ENCODE results near the gene GPRASP1. TPM values are rescaled to one million over a fixed set of nuclear protein-coding genes. Genes with fewer than 3 reads are reported as not detected.
A peak's percentile ranks its signal among the peaks of the same experiment; 100 is the strongest.

Gene GPRASP1
- total RNA-seq, 4 donors from 2014 or later, result 9.9 to 18.5 (median 13.1) TPM

DNA sequence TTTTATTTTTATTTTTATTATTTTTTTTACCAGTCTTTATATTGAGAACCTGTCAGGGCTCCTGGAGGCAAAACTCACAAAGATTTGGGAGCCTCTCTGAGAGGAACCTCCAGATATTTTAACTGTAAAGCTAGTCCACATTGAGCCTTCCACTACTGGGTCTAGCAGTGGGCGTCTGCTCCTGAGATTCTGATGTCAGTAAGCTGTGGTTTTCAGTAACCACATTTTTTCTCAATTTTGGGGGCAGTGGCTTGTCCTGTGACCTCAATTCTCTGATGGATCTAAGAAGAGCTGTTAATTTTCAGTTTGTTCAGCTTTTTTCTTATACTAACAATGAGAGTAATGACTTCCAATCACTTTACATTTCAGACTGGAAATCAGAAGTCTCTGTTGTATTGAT lies 23.6 kb upstream of the GPRASP1 start:
- no peak for DNase-seq (ENCODE audit: extremely low spot score)
- intact Hi-C loops (cut with DNase I), result no loop called here
- TF ChIP-seq, protein P1, sequence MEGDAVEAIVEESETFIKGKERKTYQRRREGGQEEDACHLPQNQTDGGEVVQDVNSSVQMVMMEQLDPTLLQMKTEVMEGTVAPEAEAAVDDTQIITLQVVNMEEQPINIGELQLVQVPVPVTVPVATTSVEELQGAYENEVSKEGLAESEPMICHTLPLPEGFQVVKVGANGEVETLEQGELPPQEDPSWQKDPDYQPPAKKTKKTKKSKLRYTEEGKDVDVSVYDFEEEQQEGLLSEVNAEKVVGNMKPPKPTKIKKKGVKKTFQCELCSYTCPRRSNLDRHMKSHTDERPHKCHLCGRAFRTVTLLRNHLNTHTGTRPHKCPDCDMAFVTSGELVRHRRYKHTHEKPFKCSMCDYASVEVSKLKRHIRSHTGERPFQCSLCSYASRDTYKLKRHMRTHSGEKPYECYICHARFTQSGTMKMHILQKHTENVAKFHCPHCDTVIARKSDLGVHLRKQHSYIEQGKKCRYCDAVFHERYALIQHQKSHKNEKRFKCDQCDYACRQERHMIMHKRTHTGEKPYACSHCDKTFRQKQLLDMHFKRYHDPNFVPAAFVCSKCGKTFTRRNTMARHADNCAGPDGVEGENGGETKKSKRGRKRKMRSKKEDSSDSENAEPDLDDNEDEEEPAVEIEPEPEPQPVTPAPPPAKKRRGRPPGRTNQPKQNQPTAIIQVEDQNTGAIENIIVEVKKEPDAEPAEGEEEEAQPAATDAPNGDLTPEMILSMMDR (IDR thresholded peaks at IDR 0.05), result no peak
- TF ChIP-seq EP300 (IDR thresholded peaks at IDR 0.05), result no peak
- TF ChIP-seq POLR2AphosphoS5 (IDR thresholded peaks at IDR 0.05), result no peak
- TF ChIP-seq POLR2A (IDR thresholded peaks at IDR 0.05; ENCODE audit: low read depth), result no peak
- Histone ChIP-seq H3K27me3 (no peaks in the 10 kb centered on the region), H3K27ac (replicated peaks in 1 of 4) (no peak overlapping the region), H3K4me1 (no peaks in the 10 kb centered on the region), H3K36me3 (no peaks in the 10 kb centered on the region), H3K4me3 (no peak overlapping the region), H3K9me3 (no peaks in the 10 kb centered on the region)
- 45% methylated on average over 1 of the region's 1 CpG for WGBS

DNA sequence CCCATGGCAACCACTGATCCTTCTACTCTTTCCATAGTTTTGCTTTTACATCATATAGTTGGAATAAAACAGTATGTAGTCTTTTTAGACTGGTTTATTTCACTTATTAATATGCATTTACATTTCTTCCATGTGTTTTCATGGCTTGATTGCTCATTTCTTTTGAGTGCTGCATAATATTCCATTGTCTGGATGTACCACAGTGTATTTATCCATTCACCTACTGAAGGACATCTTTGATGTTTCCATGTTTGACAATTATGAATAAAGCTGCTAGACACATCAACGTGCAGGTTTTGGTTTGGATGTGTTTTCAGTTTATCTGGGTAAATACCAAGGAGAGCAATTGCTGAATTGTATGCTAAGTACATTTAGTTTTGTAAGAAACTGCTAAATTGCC lies 13.7 kb upstream of the GPRASP1 start:
- no peaks in the 10 kb centered on the region for H3K4me1 ChIP-seq
- intact Hi-C loops (cut with DNase I), result no loop called here
- H3K9me3 ChIP-seq, result no peaks in the 10 kb centered on the region
- H3K4me3 ChIP-seq, result no peak overlapping the region
- 62% methylated on average over 1 of the region's 1 CpG for WGBS
- H3K27me3 ChIP-seq, result no peaks in the 10 kb centered on the region
- H3K36me3 ChIP-seq, result no peaks in the 10 kb centered on the region
- H3K27ac ChIP-seq (replicated peaks in 1 of 4), result no peak overlapping the region
- DNase-seq (ENCODE audit: extremely low spot score), result no peak
- no peak for TF ChIP-seq POLR2A (IDR thresholded peaks at IDR 0.05; ENCODE audit: low read depth)
- TF ChIP-seq, protein P1 (IDR thresholded peaks at IDR 0.05), result no peak
- TF ChIP-seq POLR2AphosphoS5 (IDR thresholded peaks at IDR 0.05), result no peak
- TF ChIP-seq EP300 (IDR thresholded peaks at IDR 0.05), result no peak

DNA sequence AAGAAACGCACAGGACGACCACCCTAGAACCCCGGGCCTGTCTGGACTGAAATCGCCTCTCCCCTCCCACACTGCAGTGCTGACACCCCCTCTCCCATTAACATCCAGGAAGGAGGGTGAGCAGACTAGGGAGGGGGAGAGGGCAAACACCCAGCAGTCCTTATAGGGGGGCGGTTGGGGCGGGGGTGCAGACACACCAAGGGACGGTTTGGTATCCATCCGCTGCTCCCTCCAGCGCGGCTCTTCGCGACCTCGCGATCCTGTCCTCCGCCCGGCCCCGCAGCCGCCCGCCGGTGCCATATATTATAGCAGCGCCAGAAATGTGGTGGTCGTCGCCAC lies 411 bp upstream of the GPRASP1 start:
- Histone ChIP-seq H3K27ac (replicated peaks in 1 of 4) (peak overlapping the region; percentile 79 to 86 (median 82)), H3K4me3 (peak overlapping the region; percentile 66 to 73 (median 68)), H3K4me1 (peaks cover 0 to 17% (median 12%) of the 10 kb centered on the region in 4 donors), H3K27me3 (no peaks in the 10 kb centered on the region), H3K9me3 (no peaks in the 10 kb centered on the region), H3K36me3 (no peaks in the 10 kb centered on the region)
- intact Hi-C loops (cut with DNase I), result loop anchor here (5.0 kb wide), 1 partner anchor 49 kb away; no protein-coding TSS in a partner anchor
- WGBS, result 49% methylated on average over 14 of the region's 23 CpGs
- TF ChIP-seq POLR2AphosphoS5 (IDR thresholded peaks at IDR 0.05), result no peak
- no peak for TF ChIP-seq EP300 (IDR thresholded peaks at IDR 0.05)
- TF ChIP-seq, protein P1 (IDR thresholded peaks at IDR 0.05), result no peak
- TF ChIP-seq POLR2A (IDR thresholded peaks at IDR 0.05; ENCODE audit: low read depth), result no peak
- DNase-seq (ENCODE audit: extremely low spot score), result no peak

DNA sequence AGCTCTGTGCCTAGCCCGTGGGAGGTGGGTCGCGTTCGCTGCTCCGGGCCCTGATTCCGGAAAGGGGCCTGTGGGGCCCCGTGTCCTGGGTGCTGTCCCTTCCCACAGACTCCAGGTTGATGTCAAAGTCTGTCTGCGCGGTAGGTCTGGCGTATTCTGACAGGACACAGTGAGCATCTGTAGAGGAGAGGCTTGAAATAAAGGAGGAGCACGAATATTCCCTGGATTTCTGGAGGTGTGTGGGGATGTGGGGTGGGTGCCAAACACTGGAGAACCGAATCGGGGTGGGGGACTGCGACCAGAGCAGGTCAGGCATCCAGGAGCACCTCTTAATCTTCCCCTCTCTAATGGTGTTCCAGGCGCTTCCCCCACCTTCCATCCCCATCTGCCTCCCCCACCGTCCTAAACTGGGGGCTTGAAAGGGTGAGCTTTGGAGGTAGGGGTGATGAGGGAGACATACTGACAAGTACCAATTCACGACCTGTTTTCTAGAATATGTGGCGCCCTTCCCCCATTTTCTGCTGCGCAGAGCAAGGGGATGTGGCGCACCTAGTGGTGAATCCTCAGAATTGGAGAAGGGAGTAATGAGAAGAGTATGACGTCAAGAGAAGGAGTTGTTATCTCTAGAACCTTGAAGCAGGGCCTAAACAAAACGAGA lies 877 bp downstream of the GPRASP1 start:
- H3K27ac ChIP-seq (replicated peaks in 1 of 4), result peak overlapping the region; percentile 79 to 86 (median 82)
- H3K27me3 ChIP-seq, result no peaks in the 10 kb centered on the region
- intact Hi-C loops (cut with DNase I), result loop anchor here (5.0 kb wide), 1 partner anchor 50 kb away; no protein-coding TSS in a partner anchor
- peaks cover 0 to 17% (median 12%) of the 10 kb centered on the region in 4 donors for H3K4me1 ChIP-seq
- no peaks in the 10 kb centered on the region for H3K9me3 ChIP-seq
- WGBS, result 28% methylated on average over 22 of the region's 22 CpGs
- H3K36me3 ChIP-seq, result no peaks in the 10 kb centered on the region
- TF ChIP-seq, protein P1 (IDR thresholded peaks at IDR 0.05), result peak; percentile 36 to 65 (median 48)
- TF ChIP-seq EP300 (IDR thresholded peaks at IDR 0.05) (no peak), POLR2AphosphoS5 (IDR thresholded peaks at IDR 0.05) (peak in 1 of 2 donors; percentile 57), POLR2A (IDR thresholded peaks at IDR 0.05; ENCODE audit: low read depth) (no peak)
- H3K4me3 ChIP-seq, result peak overlapping the region; percentile 66 to 73 (median 68)
- DNase-seq (ENCODE audit: extremely low spot score), result no peak

Data from esophagus muscularis mucosa (tissue), 4 donors.